Adrenal gland (tissue), 12 donors: Measurements from ENCODE around the gene CUL1. TPM values are rescaled to one million over a fixed set of nuclear protein-coding genes. Genes with fewer than 3 reads are reported as not detected.

Experiments used
- DNase-seq, 7 donors: peaks; one replicate each; pipeline ENCODE4 v3.0.0-alpha.2; 2019 to 2020
- H3K27ac ChIP-seq, 5 donors: fragments of 200-600 bp; sonication (generic) in 4 of 5; 1 replicate in 3 of 5; 2 replicates in 2 of 5; pipeline versions ENCODE4 v1.5.1 to v1.8.0; 2016 to 2020; ENCODE audit warnings: mild to moderate bottlenecking in 1 of 5
- H3K27me3 ChIP-seq: fragments of 200-600 bp; 2 replicates; pipeline ENCODE4 v1.8.0; 2021
- H3K36me3 ChIP-seq, 2 donors: fragments of 200-600 bp; replicated peaks in 1 of 2; 1 replicate in 1 of 2; 2 replicates in 1 of 2; pipeline versions ENCODE4 v1.5.1 to v1.8.0; 2018 to 2022
- H3K4me1 ChIP-seq, 2 donors: fragments of 200-600 bp; replicated peaks in 1 of 2; 1 replicate in 1 of 2; 2 replicates in 1 of 2; pipeline versions ENCODE4 v1.5.1 to v1.8.0; 2018 to 2021
- H3K4me3 ChIP-seq, 4 donors: fragments of 200-600 bp; sonication (generic) in 3 of 4; one replicate each; pipeline ENCODE4 v1.5.1; 2016 to 2018
- H3K9me3 ChIP-seq, 3 donors: fragments of 200-600 bp; sonication (generic) in 1 of 3; replicated peaks in 1 of 3; 1 replicate in 2 of 3; 2 replicates in 1 of 3; pipeline versions ENCODE4 v1.5.1 to v1.8.0; 2016 to 2021
- CTCF ChIP-seq, 6 experiments: fragments of 450-650 bp in 4 of 6; fragments of 200-600 bp in 2 of 6; sonication (generic) in 1 of 6; IDR thresholded peaks; 1 replicate in 5 of 6; 2 replicates in 1 of 6; pipeline versions ENCODE4 v1.5.1 to v1.8.0; 2016 to 2021; ENCODE audit warnings: antibody characterized with exemption in 6 of 6, mild to moderate bottlenecking in 2 of 6, moderate library complexity in 1 of 6
- POLR2A ChIP-seq, 2 donors: fragments of 450-650 bp; IDR thresholded peaks; one replicate each; pipeline ENCODE4 v1.6.1; 2017; ENCODE audit warnings: antibody characterized with exemption in 2 of 2, mild to moderate bottlenecking in 2 of 2, moderate library complexity in 1 of 2
- WGBS, 4 donors: extraction: QIAGEN DNeasy Blood & Tissue Kit in 2 of 4; methylation state at CpG; one replicate each; pipeline versions ENCODE4 v1.1.5 to v1.1.7; 2013 to 2017; 5-methylcytosine and 5-hydroxymethylcytosine counted together
- intact Hi-C, 2 donors: fragments of 100-400 bp; cut with DNase I; formaldehyde crosslinking; loops; one replicate each; pipeline versions ENCODE4 v1.14.1 to v1.15.0; 2022 to 2023
- polyA plus RNA-seq, 3 donors: library from polyadenylated mRNA; stranded (reverse); fragments of 200-250 nt in 2 of 3; fragments of 350-450 nt in 1 of 3; fragmentation: Illumina TruSeq in 1 of 3; extraction: RNeasy Lipid Tissue Mini Kit (QIAGEN cat#74804) in 1 of 3; gene quantifications; one replicate each; pipeline ENCODE4 v1.2.3, GENCODE V29; 2013 to 2014
- total RNA-seq, 9 donors: library from RNA; depleted of rRNA in 4 of 9; stranded (reverse); fragments of >200 nt in 4 of 9; fragments of 120-200 nt in 1 of 9; fragmentation: NEBNext Ultra II Directional in 1 of 9; extraction: Animal tissue kit (Norgen Biotek cat#: 25700) in 1 of 9; gene quantifications; one replicate each; pipeline versions ENCODE4 v1.1.0 to v1.2.4, GENCODE V29; 2013 to 2023
- donor health status: healthy with polysubstance abuse.
- donor health status: Bipolar disorder and iron deficiency.
- donor health status: DM: yes; HTN: yes; CAD: no.
- donor health status: DM: no; HTN: no; CAD: no.
- donor health status: DM: no; HTN: no; CAD: no.
- donor health status: DM: yes; HTN: yes; CAD: no.

CUL1 gene
- total and polyA plus RNA-seq, 12 donors: 20.8 to 106 (median 38.2) TPM

GRCh38 chr7:148729984-148730733 is 31.5 kb downstream of the CUL1 start:
- H3K4me1 ChIP-seq: peaks cover 0 to 19% of the 10 kb centered on the region in 2 donors
- intact Hi-C loops: no loop called here

GRCh38 chr7:148732862-148733261 is 34.2 kb downstream of the CUL1 start:
- H3K36me3 ChIP-seq: peaks cover 0 to 13% of the 10 kb centered on the region in 2 donors
- H3K4me3 ChIP-seq: no peak overlapping the region
- H3K27ac ChIP-seq: no peak overlapping the region
- TF ChIP-seq CTCF (IDR thresholded peaks at IDR 0.05): no peak
- intact Hi-C loops: no loop called here
- peaks cover 0 to 10% of the 10 kb centered on the region in 2 donors for H3K4me1 ChIP-seq
- 85 to 92% (median 88%) methylated on average over 3 of the region's 3 CpGs for WGBS, 4 donors
- no peak for DNase-seq
- H3K9me3 ChIP-seq: no peaks in the 10 kb centered on the region
- H3K27me3 ChIP-seq: no peaks in the 10 kb centered on the region

More at GRCh38 chr7:148729984-148730733, 31.5 kb downstream of the CUL1 start:
- Histone ChIP-seq H3K4me3 (no peak overlapping the region), H3K9me3 (no peaks in the 10 kb centered on the region), H3K27ac (no peak overlapping the region), H3K36me3 (peaks cover 0 to 13% of the 10 kb centered on the region in 2 donors), H3K27me3 (no peaks in the 10 kb centered on the region)
- WGBS, 4 donors: 80 to 90% (median 82%) methylated on average over 10 to 12 of the region's 12 CpGs
- TF ChIP-seq POLR2A (IDR thresholded peaks at IDR 0.05) (no peak), CTCF (IDR thresholded peaks at IDR 0.05) (no peak)
- no peak for DNase-seq

- Histone ChIP-seq H3K36me3 (peaks cover 0 to 13% of the 10 kb centered on the region in 2 donors), H3K4me3 (no peak overlapping the region), H3K4me1 (peaks cover 0 to 10% of the 10 kb centered on the region in 2 donors), H3K27me3 (no peaks in the 10 kb centered on the region), H3K27ac (no peak overlapping the region), H3K9me3 (no peaks in the 10 kb centered on the region)
- intact Hi-C loops: no loop called here
- TF ChIP-seq CTCF (IDR thresholded peaks at IDR 0.05) (no peak), POLR2A (IDR thresholded peaks at IDR 0.05) (no peak)
- DNase-seq: no peak
- WGBS, 4 donors: 74 to 84% (median 77%) methylated on average over 2 of the region's 2 CpGs
Measured at GRCh38 chr7:148733496-148733895, 34.8 kb downstream of the CUL1 start.

GRCh38 chr7:148735141-148735540 is 36.4 kb downstream of the CUL1 start:
- Histone ChIP-seq H3K27me3 (no peaks in the 10 kb centered on the region), H3K9me3 (no peaks in the 10 kb centered on the region), H3K36me3 (peaks cover 0 to 15% of the 10 kb centered on the region in 2 donors), H3K4me1 (peaks cover 0 to 22% of the 10 kb centered on the region in 2 donors), H3K27ac (no peak overlapping the region), H3K4me3 (no peak overlapping the region)
- no peak for DNase-seq
- 83 to 91% (median 88%) methylated on average over 11 of the region's 11 CpGs for WGBS, 4 donors
- no peak for TF ChIP-seq CTCF (IDR thresholded peaks at IDR 0.05)
- no peak for TF ChIP-seq POLR2A (IDR thresholded peaks at IDR 0.05)
- intact Hi-C loops: no loop called here
